HL-60 (cell line): ENCODE measurements around the gene AGRN.
"Not testable (repeated sequence)": the region's sequence is repeated elsewhere in the genome, so short reads cannot be mapped to it uniquely, and the experiment has no call there.

Source experiments
- DNase-seq, 2 experiments: peaks; one replicate each; pipeline ENCODE4 v3.0.0-alpha.2; 2010 to 2020; ENCODE audit warnings: low read depth in 1 of 2, low spot score in 1 of 2
- H3K27ac ChIP-seq: fragments of 250-450 bp; sonication (Bioruptor Pico); replicated peaks from 2 replicates; pipeline ENCODE4 v1.5.1; 2020; ENCODE audit warnings: mild to moderate bottlenecking, moderate library complexity
- H3K27me3 ChIP-seq: fragments of 250-450 bp; sonication (Bioruptor Pico); 2 replicates; pipeline ENCODE4 v1.5.1; 2021; ENCODE audit warnings: mild to moderate bottlenecking, moderate library complexity; ENCODE audit not compliant: insufficient read depth, poor library complexity, severe bottlenecking
- H3K4me3 ChIP-seq: replicated peaks from 2 replicates; pipeline ENCODE4 v1.5.1; 2011; ENCODE audit warnings: mild to moderate bottlenecking, control low read depth, low read length; ENCODE audit not compliant: insufficient read depth
- CTCF ChIP-seq: IDR thresholded peaks from one replicate; pipeline ENCODE4 v1.5.1; 2011; ENCODE audit warnings: low read length, control low read depth, inconsistent platforms; ENCODE audit not compliant: insufficient read depth
- GABPA ChIP-seq: IDR thresholded peaks from 2 replicates; pipeline ENCODE4 v1.6.1; 2012; ENCODE audit warnings: low read depth
- POLR2AphosphoS5 ChIP-seq: IDR thresholded peaks from 2 replicates; pipeline ENCODE4 v1.6.1; 2012; ENCODE audit warnings: low read depth
- REST ChIP-seq: IDR thresholded peaks from 2 replicates; pipeline ENCODE4 v1.6.1; 2012; ENCODE audit warnings: low read depth; ENCODE audit not compliant: insufficient replicate concordance
- SPI1 ChIP-seq: IDR thresholded peaks from 2 replicates; pipeline ENCODE4 v1.6.1; 2012; ENCODE audit warnings: low read depth, mild to moderate bottlenecking, borderline replicate concordance

AGRN gene

GRCh38 chr1:1026599-1027413 is 6.9 kb downstream of the AGRN start:
- DNase-seq = no peak
- peaks cover 21% of the 10 kb centered on the region for H3K27me3 ChIP-seq
- H3K4me3 ChIP-seq = no peak overlapping the region
- H3K27ac ChIP-seq = no peak overlapping the region
- TF ChIP-seq SPI1 = peak; percentile 31; the same call in 1 of the 2 replicates
- no peak for TF ChIP-seq POLR2AphosphoS5

GRCh38 chr1:1027791-1028190 is 7.9 kb downstream of the AGRN start:
- Histone ChIP-seq H3K27me3 (peaks cover 22% of the 10 kb centered on the region), H3K27ac (no peak overlapping the region), H3K4me3 (no peak overlapping the region)
- no peak for TF ChIP-seq GABPA
- TF ChIP-seq POLR2AphosphoS5 = no peak
- no peak for TF ChIP-seq CTCF
- TF ChIP-seq REST = no peak
- no peak for TF ChIP-seq SPI1
- DNase-seq = no peak

GRCh38 chr1:1030867-1031658 is 11.1 kb downstream of the AGRN start:
- not testable (repeated sequence) for H3K27ac ChIP-seq, H3K4me3 ChIP-seq, DNase-seq
- peaks cover 29% of the 10 kb centered on the region for H3K27me3 ChIP-seq

- Histone ChIP-seq H3K27ac (no peak overlapping the region), H3K4me3 (no peak overlapping the region), H3K27me3 (peaks cover 27% of the 10 kb centered on the region)
- DNase-seq = no peak
- TF ChIP-seq POLR2AphosphoS5 (no peak), GABPA (no peak), CTCF (no peak), SPI1 (no peak), REST (no peak)
Measured at GRCh38 chr1:1031659-1032235, 11.8 kb downstream of the AGRN start.
